Left cardiac atrium (tissue), 4 donors: ENCODE results near the gene PCDH18. TPM values are rescaled to one million over a fixed set of nuclear protein-coding genes. Genes with fewer than 3 reads are reported as not detected.
A peak's percentile ranks its signal among the peaks of the same experiment; 100 is the strongest.
"Not testable (repeated sequence)": the region's sequence is repeated elsewhere in the genome, so short reads cannot be mapped to it uniquely, and the experiment has no call there.

ENCODE experiments used
- ATAC-seq, 2 donors: fragments of 200-7000 bp; cut with Tn5 transposase; one replicate each; pipeline ENCODE4 v1.9.1; 2020; ENCODE audit warnings: mild to moderate bottlenecking in 2 of 2, moderate library complexity in 2 of 2
- DNase-seq: peaks from one replicate; pipeline ENCODE4 v3.0.0-alpha.2; 2020
- intact Hi-C, 2 donors: fragments of 100-400 bp; cut with DNase I; formaldehyde crosslinking; loops; one replicate each; pipeline versions ENCODE4 v1.14.1 to v1.15.1; 2022 to 2023
- total RNA-seq, 2 donors: library from RNA; stranded (reverse); fragmentation: NEBNext Ultra II Directional; extraction: Animal tissue kit (Norgen Biotek cat#: 25700); gene quantifications; one replicate each; pipeline ENCODE4 v1.2.1, GENCODE V29; 2021
- donor health status: DM: no; HTN: yes; CAD: no.
- donor health status: DM: no; HTN: yes; CAD: no; lungs with severe emphysema.
- donor health status: DM: yes; HTN: yes; CAD: no.
- donor health status: Dilated cardiomyopathy.

Gene PCDH18
- total RNA-seq, 2 donors from 2014 or later, result 5.3 to 21.1 TPM

- ATAC-seq (peak; percentile 11 to 34), DNase-seq (no peak)
- intact Hi-C loops, result no loop called here
These were observed 917 bp downstream of the PCDH18 start for GRCh38 chr4:137531168-137531985.

DNA sequence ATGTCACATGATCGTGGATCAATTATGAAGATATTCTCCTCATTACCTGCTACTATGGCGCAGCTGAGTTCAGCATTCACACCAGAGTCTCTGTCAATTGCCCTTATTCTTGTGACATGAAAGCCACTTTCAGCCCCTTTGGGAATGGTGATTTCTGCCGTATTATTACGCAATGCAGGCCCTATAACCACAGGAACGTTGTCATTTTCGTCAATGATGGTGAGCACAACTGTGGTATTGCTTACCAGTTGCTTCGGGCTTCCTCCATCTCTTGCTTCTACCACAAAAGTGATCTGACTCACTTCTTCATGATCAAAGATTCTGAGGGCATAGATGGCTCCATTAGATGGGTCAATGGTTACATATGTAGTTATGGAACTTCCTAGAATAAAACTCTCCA, 2.1 kb downstream of the PCDH18 start:
- DNase-seq (no peak), ATAC-seq (no peak)
- intact Hi-C loops, result no loop called here

DNA sequence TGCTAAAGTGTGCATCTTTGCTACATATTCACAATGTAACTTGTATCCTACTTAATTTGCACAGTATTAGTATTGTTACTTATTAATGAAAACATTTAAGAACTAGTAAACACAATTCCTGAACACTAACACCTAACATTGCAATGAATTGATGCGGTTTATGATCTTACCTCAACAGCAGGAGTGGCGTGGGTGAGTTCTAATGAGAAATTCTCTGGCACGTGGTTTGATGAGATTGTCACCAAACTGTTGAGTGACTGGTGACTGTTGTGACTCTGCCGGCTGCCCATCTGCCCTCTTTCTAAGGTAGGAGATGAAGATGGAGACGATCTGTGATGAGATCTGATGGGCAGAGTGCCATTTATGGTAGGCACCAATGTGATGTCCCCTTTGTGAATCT, 2.9 kb downstream of the PCDH18 start:
- intact Hi-C loops, result no loop called here
- ATAC-seq, result no peak
- no peak for DNase-seq

DNA sequence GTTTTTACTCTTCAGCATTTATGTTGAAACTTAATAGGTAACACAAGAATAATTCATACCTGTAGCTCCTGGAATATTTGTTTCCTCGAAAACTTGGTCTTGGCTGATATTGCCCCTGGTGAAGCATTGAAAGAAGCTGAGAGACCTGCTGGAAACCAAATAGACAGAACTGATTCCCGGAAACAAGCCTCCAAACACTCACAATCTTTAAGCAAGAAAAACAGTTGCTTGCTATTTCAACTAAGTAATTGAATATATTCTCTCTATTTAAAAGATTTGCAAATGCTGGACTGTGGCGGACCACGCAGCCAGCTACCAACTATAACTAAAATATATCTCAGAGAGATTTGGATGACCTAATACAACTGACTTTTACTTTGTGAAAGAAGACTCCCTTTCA, 3.6 kb downstream of the PCDH18 start:
- intact Hi-C loops, result no loop called here
- DNase-seq (no peak), ATAC-seq (no peak)

GRCh38 chr4:137526681-137527080, 5.6 kb downstream of the PCDH18 start:
- intact Hi-C loops, result no loop called here
- DNase-seq (no peak), ATAC-seq (no peak)

DNA sequence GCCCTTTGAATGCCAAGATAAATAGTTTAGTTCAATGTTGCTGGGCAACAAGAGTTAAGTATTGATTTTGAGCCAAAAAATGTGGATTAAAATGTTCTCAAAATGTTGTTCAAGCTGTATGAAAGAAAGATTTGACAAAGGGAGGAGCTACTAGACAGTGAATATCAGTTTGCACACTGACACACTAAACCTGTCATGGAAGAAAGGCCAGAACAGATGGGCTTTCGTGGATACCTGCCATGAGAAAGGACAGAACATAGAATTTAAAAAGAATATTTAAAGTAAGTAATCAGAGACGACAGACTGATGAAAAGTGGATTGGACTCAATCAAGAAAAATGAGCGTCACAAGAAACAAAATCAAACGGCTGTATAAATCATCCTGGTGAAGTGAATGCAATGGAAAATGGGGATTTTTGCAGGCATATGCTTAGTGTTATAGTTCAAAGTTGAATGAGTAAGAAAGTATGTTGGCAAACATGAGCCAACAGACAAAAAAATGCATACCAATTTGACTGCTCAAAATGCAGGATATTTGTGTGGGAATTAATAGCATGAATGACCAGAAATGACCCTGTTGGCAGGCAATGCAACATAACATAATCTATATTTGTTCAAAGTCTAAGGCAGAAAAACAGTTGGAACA, 7.4 kb downstream of the PCDH18 start:
- DNase-seq, result no peak
- ATAC-seq, result no peak
- intact Hi-C loops, result no loop called here

DNA sequence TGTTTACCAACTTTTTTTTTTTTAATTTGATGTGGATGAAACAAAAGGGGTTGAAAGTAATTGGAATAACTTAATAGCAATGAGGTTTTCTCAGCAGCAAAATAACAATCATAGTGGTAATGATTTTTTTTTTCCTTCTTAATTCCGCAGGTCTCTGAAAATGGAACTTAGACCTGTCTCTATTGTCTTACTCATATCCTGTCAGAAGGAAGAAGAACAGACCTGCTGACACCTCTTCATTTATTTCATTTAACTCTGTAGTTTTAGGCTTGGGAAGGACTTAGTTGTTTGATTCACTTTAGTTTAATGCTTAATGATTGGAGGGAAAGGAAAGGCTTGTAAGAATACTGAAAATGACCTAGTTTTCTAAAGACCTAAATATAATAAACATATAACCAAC, 9.0 kb downstream of the PCDH18 start:
- DNase-seq (no peak), ATAC-seq (no peak)
- intact Hi-C loops, result no loop called here

DNA sequence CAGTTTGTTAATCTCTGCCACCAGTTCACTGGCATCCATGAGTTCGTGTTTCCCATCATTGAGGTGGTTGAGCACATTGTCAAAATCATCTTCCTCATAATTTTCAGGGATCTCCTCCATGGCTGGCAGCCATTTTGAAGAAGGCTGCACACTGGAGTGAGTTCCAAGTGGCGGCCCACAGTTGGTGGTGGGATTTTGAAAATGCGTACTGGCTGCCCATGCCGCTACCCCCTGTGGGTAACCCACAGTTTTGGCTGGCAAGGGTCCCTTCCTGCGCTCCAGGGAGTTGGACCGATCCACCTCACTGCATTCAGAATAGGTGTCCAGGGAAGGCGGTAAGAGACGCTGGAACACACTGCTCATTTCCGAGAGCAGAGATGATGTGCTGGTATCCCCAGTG, 11.2 kb downstream of the PCDH18 start:
- intact Hi-C loops, result no loop called here
- DNase-seq, result no peak
- no peak for ATAC-seq

DNA sequence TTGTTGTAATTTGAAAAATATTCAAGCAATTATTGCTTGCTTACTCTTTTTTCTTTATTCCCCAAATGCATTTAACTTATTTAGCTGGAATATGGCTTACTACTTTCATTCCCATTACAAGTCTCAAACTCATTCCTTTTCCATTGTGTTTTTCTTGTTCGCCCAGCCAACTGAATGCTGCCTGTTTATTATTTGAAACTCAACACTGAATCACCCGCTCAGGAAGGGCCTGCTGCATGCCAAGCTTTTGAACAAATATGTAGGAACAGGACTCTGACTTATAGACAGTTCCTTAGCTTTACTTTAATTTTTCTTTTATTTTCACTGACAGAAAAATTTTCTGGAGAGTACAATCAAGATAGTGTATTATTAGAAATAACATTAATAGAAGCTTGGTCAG, 12.9 kb downstream of the PCDH18 start:
- intact Hi-C loops, result no loop called here
- ATAC-seq (no peak), DNase-seq (no peak)

GRCh38 chr4:137517323-137517722, 15.0 kb downstream of the PCDH18 start:
- ATAC-seq, intact Hi-C loops, DNase-seq: not testable (repeated sequence)

- no peak for DNase-seq
- intact Hi-C loops, result no loop called here
These were observed 17.7 kb downstream of the PCDH18 start for GRCh38 chr4:137514406-137515111.

GRCh38 chr4:137510557-137511265, 21.6 kb downstream of the PCDH18 start:
- intact Hi-C loops, result no loop called here
- DNase-seq, result no peak

More at GRCh38 chr4:137514406-137515111, 17.7 kb downstream of the PCDH18 start:
- no peak for ATAC-seq

GRCh38 chr4:137509855-137510282, 22.4 kb downstream of the PCDH18 start:
- no peak for ATAC-seq
- no peak for DNase-seq
- intact Hi-C loops, result no loop called here

More at GRCh38 chr4:137510557-137511265, 21.6 kb downstream of the PCDH18 start:
- ATAC-seq, result peak; percentile 94 to 99

DNA sequence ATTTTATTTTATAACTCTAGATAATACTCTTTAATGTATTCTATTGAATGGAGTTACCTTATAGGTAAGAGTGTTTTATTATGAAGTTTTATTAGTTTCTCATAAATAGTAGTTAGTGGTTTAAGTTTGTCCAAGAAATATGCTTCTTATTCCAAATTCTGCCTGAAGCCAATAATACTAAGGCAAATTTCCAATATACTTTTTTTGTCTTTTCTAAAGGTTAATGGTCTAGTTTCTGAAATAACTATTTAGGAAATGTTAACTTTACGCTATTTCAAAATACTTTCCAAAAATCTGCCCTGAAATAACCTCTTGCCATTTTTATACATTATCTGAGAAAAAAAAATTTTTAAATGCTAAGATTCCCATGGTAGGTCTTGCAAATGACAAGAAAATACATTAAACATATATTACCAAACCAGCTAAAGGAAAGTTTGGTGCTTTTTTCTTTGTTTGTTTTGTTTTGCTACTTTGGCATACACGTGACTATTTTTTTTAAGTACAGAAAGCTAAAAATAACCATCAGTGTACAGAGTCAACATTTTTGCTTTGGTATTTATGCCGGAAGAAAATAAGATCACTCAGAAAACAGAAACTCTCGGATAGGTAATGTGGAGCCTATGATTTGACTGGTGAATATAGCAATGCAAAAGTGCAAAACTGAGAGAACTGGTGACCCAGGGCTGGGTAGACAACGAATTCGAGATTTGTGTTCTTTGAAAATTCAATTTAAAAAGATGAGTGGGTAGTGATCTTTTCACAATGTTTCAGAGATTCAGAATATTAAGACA, 29.8 kb downstream of the PCDH18 start:
- DNase-seq, result no peak
- intact Hi-C loops, result no loop called here

DNA sequence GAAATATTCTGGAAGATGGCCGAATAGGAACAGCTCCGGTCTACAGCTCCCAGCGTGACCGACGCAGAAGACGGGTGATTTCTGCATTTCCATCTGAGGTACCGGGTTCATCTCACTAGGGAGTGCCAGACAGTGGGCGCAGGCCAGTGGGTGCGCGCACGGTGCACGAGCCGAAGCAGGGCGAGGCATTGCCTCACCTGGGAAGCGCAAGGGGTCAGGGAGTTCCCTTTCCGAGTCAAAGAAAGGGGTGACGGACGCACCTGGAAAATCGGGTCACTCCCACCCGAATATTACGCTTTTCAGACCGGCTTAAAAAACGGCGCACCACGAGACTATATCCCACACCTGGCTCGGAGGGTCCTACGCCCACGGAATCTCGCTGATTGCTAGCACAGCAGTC, 36.0 kb downstream of the PCDH18 start:
- intact Hi-C loops, ATAC-seq, DNase-seq: not testable (repeated sequence)

More for the DNA sequence above, 29.8 kb downstream of the PCDH18 start:
- no peak for ATAC-seq

- DNase-seq, result no peak
- no peak for ATAC-seq
- intact Hi-C loops, result no loop called here
These were observed 36.7 kb downstream of the PCDH18 start for GRCh38 chr4:137495578-137495977.

DNA sequence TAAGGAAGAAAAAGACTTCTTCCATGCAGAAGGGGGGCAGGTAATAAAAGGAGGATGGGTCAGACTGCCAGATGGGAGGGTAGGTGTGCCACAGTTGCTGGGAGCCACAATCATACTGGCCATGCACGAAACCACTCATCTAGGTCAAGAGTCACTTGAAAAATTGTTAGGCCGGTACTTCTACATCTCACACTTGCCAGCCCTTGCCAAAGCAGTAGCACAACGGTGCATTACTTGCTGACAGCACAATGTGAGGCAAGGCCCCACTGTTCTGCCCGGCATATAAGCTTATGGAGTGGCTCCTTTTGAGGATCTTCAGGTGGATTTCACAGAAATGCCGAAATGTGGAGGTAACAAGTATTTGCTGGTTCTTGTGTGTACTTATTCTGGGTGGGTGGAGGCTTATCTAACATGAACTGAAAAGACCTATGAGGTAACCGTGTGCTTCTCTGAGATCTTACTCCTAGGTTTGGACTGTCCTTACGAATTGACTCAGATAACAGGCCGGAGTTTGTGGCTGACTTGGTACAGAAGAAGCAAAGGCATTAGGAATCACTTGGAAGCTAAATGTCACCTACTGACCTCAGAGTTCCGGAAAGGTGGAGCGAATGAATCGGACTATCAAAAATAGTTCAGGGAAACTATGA, 48.9 kb downstream of the PCDH18 start:
- DNase-seq, intact Hi-C loops, ATAC-seq: not testable (repeated sequence)

DNA sequence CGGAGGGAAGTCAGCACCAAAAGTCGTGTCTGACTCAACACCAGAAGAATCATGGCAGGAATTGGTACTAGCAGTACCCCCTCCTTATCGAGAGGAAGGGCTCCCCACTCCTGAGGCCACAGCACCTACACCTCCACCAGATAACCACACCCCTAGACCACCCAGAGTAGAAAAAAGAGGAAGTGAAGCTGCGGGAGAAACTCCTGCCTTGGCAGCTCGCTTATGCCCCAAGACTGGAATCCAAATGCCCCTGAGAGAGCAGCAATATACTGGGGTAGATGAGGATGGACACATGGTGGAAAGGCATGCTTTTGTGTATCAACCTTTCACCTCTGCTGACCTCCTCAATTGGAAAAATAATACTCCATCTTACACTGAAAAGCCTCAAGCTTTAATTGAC, 52.6 kb downstream of the PCDH18 start:
- intact Hi-C loops, ATAC-seq, DNase-seq: not testable (repeated sequence)
